Measurements from ENCODE around the gene TFAP2A. TPM values are rescaled to one million over a fixed set of nuclear protein-coding genes. Genes with fewer than 3 reads are reported as not detected.

The TFAP2A gene
- total RNA-seq, 1 experiment from 2014 or later = 0.42 TPM

- TF ChIP-seq NFYB (CRISPR knock-in tag; conservative IDR thresholded peaks at IDR 0.05; ENCODE audit: low read depth) = no peak
- TF ChIP-seq, protein P1, sequence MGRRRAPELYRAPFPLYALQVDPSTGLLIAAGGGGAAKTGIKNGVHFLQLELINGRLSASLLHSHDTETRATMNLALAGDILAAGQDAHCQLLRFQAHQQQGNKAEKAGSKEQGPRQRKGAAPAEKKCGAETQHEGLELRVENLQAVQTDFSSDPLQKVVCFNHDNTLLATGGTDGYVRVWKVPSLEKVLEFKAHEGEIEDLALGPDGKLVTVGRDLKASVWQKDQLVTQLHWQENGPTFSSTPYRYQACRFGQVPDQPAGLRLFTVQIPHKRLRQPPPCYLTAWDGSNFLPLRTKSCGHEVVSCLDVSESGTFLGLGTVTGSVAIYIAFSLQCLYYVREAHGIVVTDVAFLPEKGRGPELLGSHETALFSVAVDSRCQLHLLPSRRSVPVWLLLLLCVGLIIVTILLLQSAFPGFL (CRISPR knock-in tag; IDR thresholded peaks at IDR 0.05; ENCODE audit: borderline replicate concordance) = no peak
- no peak for TF ChIP-seq ZNF121 (CRISPR knock-in tag; IDR thresholded peaks at IDR 0.05)
- TF ChIP-seq, protein P2, sequence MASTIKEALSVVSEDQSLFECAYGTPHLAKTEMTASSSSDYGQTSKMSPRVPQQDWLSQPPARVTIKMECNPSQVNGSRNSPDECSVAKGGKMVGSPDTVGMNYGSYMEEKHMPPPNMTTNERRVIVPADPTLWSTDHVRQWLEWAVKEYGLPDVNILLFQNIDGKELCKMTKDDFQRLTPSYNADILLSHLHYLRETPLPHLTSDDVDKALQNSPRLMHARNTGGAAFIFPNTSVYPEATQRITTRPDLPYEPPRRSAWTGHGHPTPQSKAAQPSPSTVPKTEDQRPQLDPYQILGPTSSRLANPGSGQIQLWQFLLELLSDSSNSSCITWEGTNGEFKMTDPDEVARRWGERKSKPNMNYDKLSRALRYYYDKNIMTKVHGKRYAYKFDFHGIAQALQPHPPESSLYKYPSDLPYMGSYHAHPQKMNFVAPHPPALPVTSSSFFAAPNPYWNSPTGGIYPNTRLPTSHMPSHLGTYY (CRISPR knock-in tag; IDR thresholded peaks at IDR 0.05) = no peak
- TF ChIP-seq AFF4 (CRISPR knock-in tag; IDR thresholded peaks at IDR 0.05; ENCODE audit: borderline replicate concordance) = no peak
- TF ChIP-seq CREB1 (CRISPR knock-in tag; IDR thresholded peaks at IDR 0.05) = no peak
- no peak for TF ChIP-seq ZNF423 (CRISPR knock-in tag; IDR thresholded peaks at IDR 0.05)
- no peak for TF ChIP-seq TEAD1 (CRISPR knock-in tag; IDR thresholded peaks at IDR 0.05)
- TF ChIP-seq GTF2I (CRISPR knock-in tag; conservative IDR thresholded peaks at IDR 0.05) = no peak
- TF ChIP-seq ZNF671 (CRISPR knock-in tag; IDR thresholded peaks at IDR 0.05) = no peak
- TF ChIP-seq EMX1 (CRISPR knock-in tag; IDR thresholded peaks at IDR 0.05) = no peak
- TF ChIP-seq ZNF219 (CRISPR knock-in tag; IDR thresholded peaks at IDR 0.05; ENCODE audit: borderline replicate concordance) = no peak
- no peak for TF ChIP-seq SMAD3 (CRISPR knock-in tag; IDR thresholded peaks at IDR 0.05; ENCODE audit: borderline replicate concordance)
- TF ChIP-seq ZMAT4 (CRISPR knock-in tag; IDR thresholded peaks at IDR 0.05) = no peak
- no peak for TF ChIP-seq AR (CRISPR knock-in tag; IDR thresholded peaks at IDR 0.05)
- no peak for TF ChIP-seq FOXK1 (CRISPR knock-in tag; IDR thresholded peaks at IDR 0.05)
- TF ChIP-seq, protein P3, sequence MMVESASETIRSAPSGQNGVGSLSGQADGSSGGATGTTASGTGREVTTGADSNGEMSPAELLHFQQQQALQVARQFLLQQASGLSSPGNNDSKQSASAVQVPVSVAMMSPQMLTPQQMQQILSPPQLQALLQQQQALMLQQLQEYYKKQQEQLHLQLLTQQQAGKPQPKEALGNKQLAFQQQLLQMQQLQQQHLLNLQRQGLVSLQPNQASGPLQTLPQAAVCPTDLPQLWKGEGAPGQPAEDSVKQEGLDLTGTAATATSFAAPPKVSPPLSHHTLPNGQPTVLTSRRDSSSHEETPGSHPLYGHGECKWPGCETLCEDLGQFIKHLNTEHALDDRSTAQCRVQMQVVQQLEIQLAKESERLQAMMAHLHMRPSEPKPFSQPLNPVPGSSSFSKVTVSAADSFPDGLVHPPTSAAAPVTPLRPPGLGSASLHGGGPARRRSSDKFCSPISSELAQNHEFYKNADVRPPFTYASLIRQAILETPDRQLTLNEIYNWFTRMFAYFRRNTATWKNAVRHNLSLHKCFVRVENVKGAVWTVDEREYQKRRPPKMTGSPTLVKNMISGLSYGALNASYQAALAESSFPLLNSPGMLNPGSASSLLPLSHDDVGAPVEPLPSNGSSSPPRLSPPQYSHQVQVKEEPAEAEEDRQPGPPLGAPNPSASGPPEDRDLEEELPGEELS (CRISPR knock-in tag; IDR thresholded peaks at IDR 0.05) = no peak
- TF ChIP-seq NR3C1 (CRISPR knock-in tag; conservative IDR thresholded peaks at IDR 0.05; ENCODE audit: low read depth) = no peak
- TF ChIP-seq ZBTB21 (CRISPR knock-in tag; IDR thresholded peaks at IDR 0.05; ENCODE audit: borderline replicate concordance) = no peak
- no peak for TF ChIP-seq SOX15 (CRISPR knock-in tag; IDR thresholded peaks at IDR 0.05)
- DNase-seq (ENCODE audit: low spot score) (no peak), ATAC-seq (no peak)
- H3K4me1 Mint-ChIP-seq = peaks cover 86% of the 10 kb centered on the region
- H3K9me3 Mint-ChIP-seq = no peaks in the 10 kb centered on the region
- no peak overlapping the region for H3K27ac Mint-ChIP-seq
- CTCF ChIA-PET = interaction anchor here (1.0 to 1.8 kb wide), 2 partner anchors 9 to 13 kb away, joined by 4 read pairs; partner anchors contain the start of gene TFAP2A
- no peaks in the 10 kb centered on the region for H3K36me3 Mint-ChIP-seq
- H3K4me3 Mint-ChIP-seq = no peak overlapping the region
- H3K27me3 Mint-ChIP-seq (ENCODE audit: low read depth) = peaks cover 92% of the 10 kb centered on the region
- POLR2A ChIA-PET = interaction anchor here (0.6 kb wide), 1 partner anchor 10 kb away, joined by 3 read pairs; no protein-coding TSS in a partner anchor
These were observed 8.3 kb downstream of the TFAP2A start for GRCh38 chr6:10406556-10406955.

Data from WTC11 (cell line).